ENCODE data around the gene ACOT7. TPM values are rescaled to one million over a fixed set of nuclear protein-coding genes. Genes with fewer than 3 reads are reported as not detected.
"Not testable (repeated sequence)": the region's sequence is repeated elsewhere in the genome, so short reads cannot be mapped to it uniquely, and the experiment has no call there.

ACOT7 gene
- polyA plus RNA-seq, 1 experiment, result 157 TPM

DNA sequence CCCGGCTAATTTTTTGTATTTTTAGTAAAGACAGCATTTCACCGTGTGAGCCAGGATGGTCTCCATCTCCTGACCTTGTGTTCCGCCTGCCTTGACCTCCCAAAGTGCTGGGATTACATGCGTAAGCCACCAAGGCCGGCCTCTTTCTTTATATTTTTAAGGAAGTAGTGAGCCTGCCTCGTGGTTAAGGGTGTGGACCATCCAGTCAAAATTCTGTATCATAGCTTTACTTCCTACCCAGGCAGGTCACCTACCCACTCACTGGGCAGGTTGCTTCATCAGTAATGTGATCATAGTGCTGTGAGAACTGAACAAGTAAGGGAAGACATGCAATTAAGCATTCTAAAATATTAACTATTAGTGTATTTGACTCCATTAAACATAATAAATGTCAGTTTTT, 8.1 kb upstream of the ACOT7 start:
- POLR2A ChIA-PET, result no interaction called here
- CTCF ChIA-PET, result interaction anchor here (0.7 to 6.6 kb wide), 6 partner anchors 13 to 154 kb away, joined by 3 to 45 read pairs (median 4); no protein-coding TSS in a partner anchor
- Histone ChIP-seq H3K4me3 (ENCODE audit: low read depth, low read length) (no peak overlapping the region), H3K27me3 (ENCODE audit: control insufficient read depth, insufficient read depth, low read length) (peaks cover 2% of the 10 kb centered on the region; the same call in 1 of the 2 replicates), H3K36me3 (ENCODE audit: control insufficient read depth, insufficient read depth, low read length) (no peaks in the 10 kb centered on the region)
- TF ChIP-seq, protein P1, sequence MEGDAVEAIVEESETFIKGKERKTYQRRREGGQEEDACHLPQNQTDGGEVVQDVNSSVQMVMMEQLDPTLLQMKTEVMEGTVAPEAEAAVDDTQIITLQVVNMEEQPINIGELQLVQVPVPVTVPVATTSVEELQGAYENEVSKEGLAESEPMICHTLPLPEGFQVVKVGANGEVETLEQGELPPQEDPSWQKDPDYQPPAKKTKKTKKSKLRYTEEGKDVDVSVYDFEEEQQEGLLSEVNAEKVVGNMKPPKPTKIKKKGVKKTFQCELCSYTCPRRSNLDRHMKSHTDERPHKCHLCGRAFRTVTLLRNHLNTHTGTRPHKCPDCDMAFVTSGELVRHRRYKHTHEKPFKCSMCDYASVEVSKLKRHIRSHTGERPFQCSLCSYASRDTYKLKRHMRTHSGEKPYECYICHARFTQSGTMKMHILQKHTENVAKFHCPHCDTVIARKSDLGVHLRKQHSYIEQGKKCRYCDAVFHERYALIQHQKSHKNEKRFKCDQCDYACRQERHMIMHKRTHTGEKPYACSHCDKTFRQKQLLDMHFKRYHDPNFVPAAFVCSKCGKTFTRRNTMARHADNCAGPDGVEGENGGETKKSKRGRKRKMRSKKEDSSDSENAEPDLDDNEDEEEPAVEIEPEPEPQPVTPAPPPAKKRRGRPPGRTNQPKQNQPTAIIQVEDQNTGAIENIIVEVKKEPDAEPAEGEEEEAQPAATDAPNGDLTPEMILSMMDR (IDR thresholded peaks at IDR 0.05; ENCODE audit: insufficient read depth, low read depth, low read length), result no peak
- DNase-seq (ENCODE audit: low read depth), result no peak

DNA sequence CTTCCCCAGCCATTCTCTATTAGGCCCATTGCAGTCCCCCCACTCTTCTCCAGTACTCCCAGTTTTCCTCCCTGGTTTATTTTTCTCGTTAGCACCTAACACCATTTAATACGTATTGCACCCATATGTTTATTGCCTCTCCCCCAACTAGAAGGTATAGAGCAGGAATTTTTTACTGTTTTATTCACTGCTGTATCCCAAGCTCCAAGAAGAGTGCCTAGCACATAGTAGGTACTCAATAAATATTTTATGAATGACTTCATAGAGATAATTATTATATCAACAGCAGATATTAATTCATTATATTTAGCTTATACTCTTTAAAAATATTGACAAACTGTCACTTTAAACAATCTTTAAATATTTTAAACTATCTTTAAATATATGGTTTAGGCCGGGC, 5.7 kb upstream of the ACOT7 start:
- ChIA-PET CTCF (interaction anchor here (1.0 to 6.6 kb wide), 3 partner anchors 15 to 50 kb away, joined by 5 to 45 read pairs (median 8); no protein-coding TSS in a partner anchor), POLR2A (no interaction called here)
- Histone ChIP-seq H3K36me3 (ENCODE audit: control insufficient read depth, insufficient read depth, low read length) (no peaks in the 10 kb centered on the region), H3K27me3 (ENCODE audit: control insufficient read depth, insufficient read depth, low read length) (peaks cover 2% of the 10 kb centered on the region; the same call in 1 of the 2 replicates), H3K4me3 (ENCODE audit: low read depth, low read length) (no peak overlapping the region)
- no peak for DNase-seq (ENCODE audit: low read depth)
- TF ChIP-seq, protein P1 (IDR thresholded peaks at IDR 0.05; ENCODE audit: insufficient read depth, low read depth, low read length), result no peak

DNA sequence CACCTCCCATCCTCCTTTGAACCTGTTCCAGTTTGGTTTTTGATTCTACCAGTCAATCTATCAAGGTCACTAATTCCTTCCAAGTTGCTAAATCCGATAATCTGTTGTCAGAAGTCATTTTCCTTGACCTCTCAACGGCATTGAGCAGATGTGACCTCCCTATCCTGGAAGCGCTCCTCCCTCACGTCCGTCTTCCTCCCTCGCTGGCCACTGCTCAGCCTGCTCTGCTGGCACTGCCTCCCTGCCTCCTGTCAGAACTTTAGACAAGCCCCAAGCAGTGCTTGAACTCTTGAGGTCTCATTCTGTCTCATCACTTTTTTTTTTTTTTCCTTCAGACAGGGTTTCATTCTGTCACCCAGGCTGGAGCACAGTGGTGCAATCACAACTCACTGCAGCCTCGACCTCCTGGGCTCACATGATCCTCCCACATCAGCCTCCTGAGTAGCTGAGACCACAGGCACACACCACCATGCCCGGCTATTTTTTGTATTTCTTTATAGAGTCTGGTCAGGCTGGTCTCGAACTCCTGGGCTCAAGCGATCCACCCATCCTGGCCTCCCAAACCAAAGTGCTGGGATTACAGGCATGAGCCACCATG, 4.4 kb upstream of the ACOT7 start:
- Histone ChIP-seq H3K36me3 (ENCODE audit: control insufficient read depth, insufficient read depth, low read length) (no peaks in the 10 kb centered on the region), H3K27me3 (ENCODE audit: control insufficient read depth, insufficient read depth, low read length) (peaks cover 2% of the 10 kb centered on the region; the same call in 1 of the 2 replicates), H3K4me3 (ENCODE audit: low read depth, low read length) (no peak overlapping the region)
- ChIA-PET CTCF (interaction anchor here (1.8 kb wide), 1 partner anchor 35 kb away, joined by 8 read pairs; no protein-coding TSS in a partner anchor), POLR2A (no interaction called here)
- TF ChIP-seq, protein P1 (IDR thresholded peaks at IDR 0.05; ENCODE audit: insufficient read depth, low read depth, low read length), result no peak
- DNase-seq (ENCODE audit: low read depth), result no peak

DNA sequence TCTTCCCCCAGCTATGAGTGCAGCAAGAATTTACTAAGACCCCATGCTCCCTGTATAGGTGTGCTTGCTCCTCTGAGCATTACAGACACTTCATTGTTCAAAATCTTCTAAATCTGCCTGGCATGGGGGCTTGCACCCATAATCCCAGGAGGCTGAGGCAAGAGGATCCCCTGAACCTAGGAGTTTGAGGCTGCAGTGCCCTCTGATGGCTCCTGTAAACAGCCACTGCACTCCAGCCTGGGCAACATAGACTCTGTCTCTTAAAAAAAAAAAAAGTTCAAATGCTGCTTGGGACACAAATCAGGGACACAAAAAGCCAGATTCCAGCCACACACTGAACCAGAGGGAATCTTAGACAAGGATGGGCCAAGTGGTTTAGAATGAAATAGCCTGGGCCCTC, 3.4 kb upstream of the ACOT7 start:
- no peak overlapping the region for H3K4me3 ChIP-seq (ENCODE audit: low read depth, low read length)
- POLR2A ChIA-PET, result no interaction called here
- CTCF ChIA-PET, result interaction anchor here (1.4 kb wide), 1 partner anchor 34 kb away, joined by 7 read pairs; no protein-coding TSS in a partner anchor
- H3K27me3 ChIP-seq (ENCODE audit: control insufficient read depth, insufficient read depth, low read length), result peaks cover 2% of the 10 kb centered on the region; the same call in 1 of the 2 replicates
- H3K36me3 ChIP-seq (ENCODE audit: control insufficient read depth, insufficient read depth, low read length), result no peaks in the 10 kb centered on the region
- no peak for DNase-seq (ENCODE audit: low read depth)
- TF ChIP-seq, protein P1 (IDR thresholded peaks at IDR 0.05; ENCODE audit: insufficient read depth, low read depth, low read length), result no peak

DNA sequence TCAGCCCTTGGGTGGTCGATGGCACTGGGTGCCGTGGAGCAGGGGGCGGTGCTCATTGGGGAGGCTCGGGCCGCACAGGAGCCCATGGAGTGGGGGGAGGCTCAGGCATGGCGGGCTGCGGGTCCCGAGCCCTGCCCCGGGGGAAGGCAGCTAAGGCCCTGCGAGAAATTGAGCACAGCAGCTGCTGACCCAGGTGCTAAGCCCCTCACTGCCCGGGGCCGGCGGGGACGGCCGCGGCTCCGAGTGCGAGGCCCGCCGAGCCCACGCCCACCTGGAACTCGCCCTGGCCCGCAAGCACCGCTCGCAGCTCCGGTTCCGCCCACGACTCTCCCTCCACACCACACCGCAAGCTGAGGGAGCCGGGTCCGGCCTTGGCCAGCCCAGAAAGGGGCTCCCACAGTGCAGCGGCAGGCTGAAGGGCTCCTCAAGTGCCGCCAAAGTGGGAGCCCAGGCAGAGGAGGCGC, 2.2 kb upstream of the ACOT7 start:
- POLR2A ChIA-PET; H3K27me3 ChIP-seq (ENCODE audit: control insufficient read depth, insufficient read depth, low read length): not testable (repeated sequence)

DNA sequence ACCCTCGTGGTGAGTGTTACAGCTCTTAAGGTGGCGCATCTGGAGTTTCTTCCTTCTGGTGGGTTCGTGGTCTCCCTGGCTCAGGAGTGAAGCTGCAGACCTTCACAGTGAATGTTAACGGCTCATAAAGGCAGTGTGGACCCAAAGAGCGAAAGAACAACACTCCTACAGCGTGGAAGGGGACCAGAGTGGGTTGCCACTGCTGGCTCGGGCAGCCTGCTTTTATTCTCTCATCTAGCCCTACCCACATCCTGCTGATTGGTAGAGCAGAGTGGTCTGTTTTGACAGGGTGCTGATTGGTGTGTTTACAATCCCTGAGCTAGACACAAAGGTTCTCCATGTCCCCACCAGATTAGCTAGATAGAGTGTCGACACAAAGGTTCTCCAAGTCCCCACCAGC, 1.6 kb upstream of the ACOT7 start:
- DNase-seq (ENCODE audit: low read depth); H3K27me3 ChIP-seq (ENCODE audit: control insufficient read depth, insufficient read depth, low read length); H3K4me3 ChIP-seq (ENCODE audit: low read depth, low read length); POLR2A ChIA-PET; H3K36me3 ChIP-seq (ENCODE audit: control insufficient read depth, insufficient read depth, low read length): not testable (repeated sequence)
- CTCF ChIA-PET, result interaction anchor here (0.8 to 3.3 kb wide), 4 partner anchors 9 to 33 kb away, joined by 3 to 22 read pairs (median 4); no protein-coding TSS in a partner anchor

More for the DNA sequence above, 2.2 kb upstream of the ACOT7 start:
- DNase-seq (ENCODE audit: low read depth); H3K36me3 ChIP-seq (ENCODE audit: control insufficient read depth, insufficient read depth, low read length); H3K4me3 ChIP-seq (ENCODE audit: low read depth, low read length): not testable (repeated sequence)
- CTCF ChIA-PET, result interaction anchor here (3.3 kb wide), 1 partner anchor 9 kb away, joined by 22 read pairs; no protein-coding TSS in a partner anchor

Measured in BJ (cell line).